Upper lobe of right lung (tissue), 1 donor: ENCODE measurements around the gene DPY30. TPM values are rescaled to one million over a fixed set of nuclear protein-coding genes. Genes with fewer than 3 reads are reported as not detected.
"Not testable (repeated sequence)": the region's sequence is repeated elsewhere in the genome, so short reads cannot be mapped to it uniquely, and the experiment has no call there.

Source experiments
- ATAC-seq: fragments of 200-7000 bp; cut with Tn5 transposase; one replicate; pipeline ENCODE4 v1.9.1; 2020; ENCODE audit warnings: mild to moderate bottlenecking, moderate library complexity
- DNase-seq: peaks from one replicate; pipeline ENCODE4 v3.0.0-alpha.2; 2020
- H3K27ac ChIP-seq: fragments of 200-600 bp; one replicate; pipeline ENCODE4 v1.8.0; 2022
- H3K27me3 ChIP-seq: fragments of 200-600 bp; one replicate; pipeline ENCODE4 v1.8.0; 2022; ENCODE audit warnings: mild to moderate bottlenecking
- H3K36me3 ChIP-seq: fragments of 200-600 bp; one replicate; pipeline ENCODE4 v1.8.0; 2022
- H3K4me1 ChIP-seq: fragments of 200-600 bp; one replicate; pipeline ENCODE4 v1.8.0; 2022
- H3K4me3 ChIP-seq: fragments of 200-600 bp; one replicate; pipeline ENCODE4 v1.8.0; 2022; ENCODE audit warnings: mild to moderate bottlenecking
- H3K9me3 ChIP-seq: fragments of 200-600 bp; one replicate; pipeline ENCODE4 v1.8.0; 2022
- CTCF ChIP-seq: fragments of 200-600 bp; IDR thresholded peaks from one replicate; pipeline ENCODE4 v1.8.0; 2022; ENCODE audit warnings: antibody characterized with exemption
- intact Hi-C: fragments of 100-400 bp; cut with DNase I; formaldehyde crosslinking; loops from one replicate; pipeline ENCODE4 v1.11.0; 2022
- total RNA-seq: library from RNA; stranded (reverse); fragmentation: NEBNext Ultra II Directional; extraction: Animal tissue kit (Norgen Biotek cat#: 25700); gene quantifications from one replicate; pipeline ENCODE4 v1.2.1, GENCODE V29; 2021
- donor health status: DM: no; HTN: yes; CAD: no; lungs with severe emphysema.

The DPY30 gene
- total RNA-seq, 1 donor from 2014 or later: 53.7 TPM

GRCh38 chr2:32063310-32064020, 23.9 kb upstream of the DPY30 start, which contains the start of gene SPAST:
Gene SPAST (plus strand): TSS chr2:32063556. CDS start chr2:32063832, 276 bp downstream.
- TF ChIP-seq CTCF: peak; percentile 53
- peak; percentile 98 for ATAC-seq
- Histone ChIP-seq H3K9me3 (no peaks in the 10 kb centered on the region), H3K36me3 (no peaks in the 10 kb centered on the region), H3K4me1 (peaks cover 17% of the 10 kb centered on the region), H3K27ac (peak within 1 kb of the TSS; percentile 85), H3K4me3 (peak within 1 kb of the TSS; percentile 90), H3K27me3 (no peaks in the 10 kb centered on the region)
- DNase-seq: peak; percentile 99
- intact Hi-C loops: no loop called here

- Histone ChIP-seq H3K27ac (peak overlapping the region; percentile 85), H3K27me3 (no peaks in the 10 kb centered on the region), H3K9me3 (no peaks in the 10 kb centered on the region), H3K36me3 (no peaks in the 10 kb centered on the region), H3K4me3 (peak overlapping the region; percentile 90), H3K4me1 (peaks cover 17% of the 10 kb centered on the region)
- TF ChIP-seq CTCF: no peak
- intact Hi-C loops: no loop called here
- ATAC-seq (peak; percentile 2), DNase-seq (no peak)
Observed at GRCh38 chr2:32061973-32062861, 22.6 kb upstream of the DPY30 start.

GRCh38 chr2:32061430-32061829, 21.8 kb upstream of the DPY30 start:
- H3K27ac ChIP-seq: no peak overlapping the region

GRCh38 chr2:32060266-32060665, 20.7 kb upstream of the DPY30 start:
- H3K27ac ChIP-seq: no peak overlapping the region
- no peak for ATAC-seq
- H3K4me3 ChIP-seq: no peak overlapping the region
- no peaks in the 10 kb centered on the region for H3K9me3 ChIP-seq
- intact Hi-C loops: no loop called here
- H3K27me3 ChIP-seq: no peaks in the 10 kb centered on the region
- no peak for DNase-seq
- peaks cover 17% of the 10 kb centered on the region for H3K4me1 ChIP-seq
- no peak for TF ChIP-seq CTCF
- H3K36me3 ChIP-seq: no peaks in the 10 kb centered on the region

More at GRCh38 chr2:32061430-32061829, 21.8 kb upstream of the DPY30 start:
- Histone ChIP-seq H3K27me3 (no peaks in the 10 kb centered on the region), H3K4me3 (no peak overlapping the region), H3K36me3 (no peaks in the 10 kb centered on the region), H3K4me1 (peaks cover 17% of the 10 kb centered on the region), H3K9me3 (no peaks in the 10 kb centered on the region)
- ATAC-seq (no peak), DNase-seq (no peak)
- intact Hi-C loops: no loop called here
- no peak for TF ChIP-seq CTCF

- DNase-seq (no peak), ATAC-seq (no peak)
- no peak overlapping the region for H3K4me3 ChIP-seq
- H3K27ac ChIP-seq: no peak overlapping the region
- no peak for TF ChIP-seq CTCF
- H3K36me3 ChIP-seq: no peaks in the 10 kb centered on the region
- intact Hi-C loops: no loop called here
- peaks cover 7% of the 10 kb centered on the region for H3K4me1 ChIP-seq
- no peaks in the 10 kb centered on the region for H3K9me3 ChIP-seq
- H3K27me3 ChIP-seq: no peaks in the 10 kb centered on the region
Observed at GRCh38 chr2:32058130-32058529, 18.5 kb upstream of the DPY30 start.

- H3K27ac ChIP-seq, DNase-seq, H3K9me3 ChIP-seq, ATAC-seq, H3K27me3 ChIP-seq, H3K4me3 ChIP-seq, H3K36me3 ChIP-seq, H3K4me1 ChIP-seq, intact Hi-C loops: not testable (repeated sequence)
Observed at GRCh38 chr2:32054583-32054982, 15.0 kb upstream of the DPY30 start.
